ENCODE measurements around the gene UNC45B.

UNC45B gene

DNA sequence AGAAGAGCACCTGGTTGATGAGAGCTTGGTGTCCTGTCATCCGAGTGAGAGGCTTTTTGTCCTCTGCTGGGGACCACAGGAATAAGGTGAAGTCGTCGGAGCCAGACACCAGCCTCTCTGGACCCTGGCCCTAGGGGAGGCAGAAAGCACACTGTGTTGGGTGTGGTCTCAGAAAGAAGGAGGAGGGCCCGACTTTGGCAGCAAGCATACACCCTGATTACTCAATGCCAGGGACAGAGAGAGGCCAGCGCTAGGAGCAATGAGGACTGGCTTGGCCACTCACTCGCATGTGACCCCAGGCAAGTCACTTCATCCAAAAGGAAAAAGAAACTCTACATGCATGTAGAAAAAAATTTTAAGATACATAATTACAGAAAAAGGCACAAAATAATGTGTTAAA lies 12.3 kb upstream of the UNC45B start:
- Mint-ChIP-seq H3K27me3 (ENCODE audit: low read depth, poor library complexity) (no peaks in the 10 kb centered on the region), H3K9me3 (no peaks in the 10 kb centered on the region), H3K4me3 (no peak overlapping the region), H3K27ac (no peak overlapping the region), H3K36me3 (ENCODE audit: low read depth) (peaks cover 52% of the 10 kb centered on the region), H3K4me1 (no peaks in the 10 kb centered on the region)
- no peak for DNase-seq
- no peak for TF ChIP-seq CTCF (IDR thresholded peaks at IDR 0.05)

GRCh38 chr17:35138218-35138617 lies 9.4 kb upstream of the UNC45B start:
- no peaks in the 10 kb centered on the region for H3K9me3 Mint-ChIP-seq
- TF ChIP-seq CTCF (IDR thresholded peaks at IDR 0.05), result no peak
- DNase-seq, result no peak
- no peak overlapping the region for H3K27ac Mint-ChIP-seq
- no peak overlapping the region for H3K4me3 Mint-ChIP-seq
- peaks cover 4% of the 10 kb centered on the region for H3K4me1 Mint-ChIP-seq
- no peaks in the 10 kb centered on the region for H3K27me3 Mint-ChIP-seq (ENCODE audit: low read depth, poor library complexity)
- peaks cover 47% of the 10 kb centered on the region for H3K36me3 Mint-ChIP-seq (ENCODE audit: low read depth)

DNA sequence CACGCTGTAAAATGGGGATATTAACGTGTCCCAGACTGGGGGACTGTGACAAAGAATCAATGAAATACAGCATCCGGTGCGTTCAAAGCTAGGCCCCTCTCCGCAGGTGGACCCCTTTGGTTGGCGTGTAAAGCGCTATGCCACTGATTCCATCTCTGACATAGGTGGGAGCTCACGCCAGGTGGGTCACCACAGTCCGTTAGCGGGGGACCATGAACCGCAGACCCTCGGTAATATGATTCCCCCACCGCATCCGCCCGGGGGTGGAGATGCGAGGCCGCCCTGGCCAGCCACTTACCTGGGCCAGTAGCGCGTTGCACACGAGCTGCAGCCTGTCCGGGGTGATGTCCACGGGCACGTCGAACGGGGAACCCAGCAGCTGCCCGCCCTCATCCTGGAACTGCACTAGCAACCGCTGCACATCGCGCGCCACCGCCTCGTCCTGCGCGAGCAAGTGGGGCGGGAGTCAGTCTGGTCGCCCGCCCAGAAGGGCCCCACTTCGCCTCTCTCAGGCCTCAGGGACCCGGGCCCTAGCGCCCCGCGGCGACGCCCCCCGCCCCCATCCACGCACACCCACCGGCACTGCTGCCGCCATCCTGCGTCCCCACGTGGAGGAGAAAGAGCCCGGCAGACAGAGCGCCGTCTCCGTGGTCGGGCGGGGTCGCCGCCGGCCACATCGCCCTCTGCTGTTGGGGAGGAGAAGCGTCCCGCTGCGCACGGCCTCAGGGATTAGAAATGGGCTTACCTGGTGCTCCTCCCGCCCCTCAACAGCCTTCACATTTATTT lies 5.7 kb upstream of the UNC45B start, which contains the start of gene NLE1:
Gene NLE1 (minus strand): TSS at position 623 of the 786 bp plus-strand sequence. CDS start 28 bp downstream, at position 595.
- H3K27ac Mint-ChIP-seq, result no peak within 1 kb of the TSS
- peaks cover 4% of the 10 kb centered on the region for H3K27me3 Mint-ChIP-seq (ENCODE audit: low read depth, poor library complexity)
- peak within 1 kb of the TSS; percentile 84 for H3K4me3 Mint-ChIP-seq
- H3K4me1 Mint-ChIP-seq, result peaks cover 9% of the 10 kb centered on the region
- peak; percentile 86 for TF ChIP-seq CTCF (IDR thresholded peaks at IDR 0.05)
- no peaks in the 10 kb centered on the region for H3K9me3 Mint-ChIP-seq
- peak; percentile 88 for DNase-seq
- peaks cover 13% of the 10 kb centered on the region for H3K36me3 Mint-ChIP-seq (ENCODE audit: low read depth)

GRCh38 chr17:35142467-35142796 lies 5.2 kb upstream of the UNC45B start:
- Mint-ChIP-seq H3K9me3 (no peaks in the 10 kb centered on the region), H3K27me3 (ENCODE audit: low read depth, poor library complexity) (peaks cover 4% of the 10 kb centered on the region), H3K4me3 (peak overlapping the region; percentile 84), H3K4me1 (peaks cover 15% of the 10 kb centered on the region), H3K36me3 (ENCODE audit: low read depth) (peaks cover 13% of the 10 kb centered on the region), H3K27ac (no peak overlapping the region)
- DNase-seq, result no peak
- TF ChIP-seq CTCF (IDR thresholded peaks at IDR 0.05), result peak; percentile 21

- Mint-ChIP-seq H3K27me3 (ENCODE audit: low read depth, poor library complexity) (peaks cover 17% of the 10 kb centered on the region), H3K4me1 (peaks cover 26% of the 10 kb centered on the region), H3K9me3 (no peaks in the 10 kb centered on the region)
Observed at GRCh38 chr17:35144840-35145239, 2.8 kb upstream of the UNC45B start.

More at GRCh38 chr17:35144840-35145239, 2.8 kb upstream of the UNC45B start:
- no peak for DNase-seq
- no peak for TF ChIP-seq CTCF (IDR thresholded peaks at IDR 0.05)
- H3K36me3 Mint-ChIP-seq (ENCODE audit: low read depth), result no peaks in the 10 kb centered on the region
- H3K4me3 Mint-ChIP-seq, result no peak overlapping the region
- H3K27ac Mint-ChIP-seq, result no peak overlapping the region
